ENCODE data around the gene PAM16. TPM values are rescaled to one million over a fixed set of nuclear protein-coding genes. Genes with fewer than 3 reads are reported as not detected.

The PAM16 gene
- total and polyA plus RNA-seq, 9 of the 15 experiments (the other 6 are each of a cell fraction or from before 2014, with no cell fraction given), result 38.7 to 273 (median 79.3) TPM

DNA sequence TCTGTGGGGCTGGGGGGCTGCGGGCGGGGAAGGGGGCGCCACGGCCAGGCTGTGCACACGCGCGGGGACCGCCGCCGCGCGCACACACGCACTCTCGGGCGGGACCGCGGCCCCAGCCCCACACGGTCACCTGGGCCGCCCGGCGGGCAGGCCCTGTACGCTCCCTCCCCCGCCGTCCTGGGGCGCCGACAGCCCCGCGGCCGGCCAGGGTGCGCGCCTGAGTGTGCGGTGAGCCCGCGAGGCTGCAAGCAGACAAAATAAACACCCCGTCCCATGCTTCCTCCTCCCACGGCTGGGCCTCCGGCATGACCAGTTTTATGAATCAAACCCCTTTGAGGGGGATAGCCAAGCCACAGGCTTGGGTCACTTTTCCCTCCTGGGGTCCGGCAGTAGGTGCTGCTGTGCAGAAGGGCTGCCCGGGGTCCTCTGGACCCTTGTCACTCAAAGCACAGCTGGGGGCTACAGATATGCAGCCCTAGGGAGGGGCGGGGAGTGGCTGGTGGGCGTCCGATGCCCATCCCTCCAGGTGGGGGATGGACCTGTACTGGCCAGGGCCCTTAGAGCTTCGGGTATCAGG, 21.0 kb upstream of the PAM16 start (continued):
- TF ChIP-seq ZBTB1 (CRISPR knock-in tag; IDR thresholded peaks at IDR 0.05; ENCODE audit: borderline replicate concordance, low read depth) (0 out of 2 replicates have a peak, but pooled peaks have one; percentile 22), FOXJ2 (tag; IDR thresholded peaks at IDR 0.05) (no peak), SETDB1 (IDR thresholded peaks at IDR 0.05; ENCODE audit: low read length) (no peak), TEAD2 (tag; IDR thresholded peaks at IDR 0.05) (no peak), RBBP5 (IDR thresholded peaks at IDR 0.05; ENCODE audit: borderline replicate concordance, insufficient read depth, low read length, poor library complexity, severe bottlenecking) (peak; percentile 74), RHOXF2B (CRISPR knock-in tag; conservative IDR thresholded peaks at IDR 0.05) (no peak), PRMT5 (CRISPR knock-in tag; IDR thresholded peaks at IDR 0.05) (no peak), ADNP (tag; IDR thresholded peaks at IDR 0.05) (no peak), SNRNP70 (optimal IDR thresholded peaks at IDR 0.05; ENCODE audit: low read depth, low read length) (no peak), ZC3H8 (IDR thresholded peaks at IDR 0.05) (no peak), NRF1 (conservative IDR thresholded peaks at IDR 0.05 in 1 of 2, IDR thresholded peaks at IDR 0.05 in 1 of 2) (peak in 1 of 2 experiments; percentile 41; a peak in 1 of 4 replicates)
- TF ChIP-seq, protein P1, sequence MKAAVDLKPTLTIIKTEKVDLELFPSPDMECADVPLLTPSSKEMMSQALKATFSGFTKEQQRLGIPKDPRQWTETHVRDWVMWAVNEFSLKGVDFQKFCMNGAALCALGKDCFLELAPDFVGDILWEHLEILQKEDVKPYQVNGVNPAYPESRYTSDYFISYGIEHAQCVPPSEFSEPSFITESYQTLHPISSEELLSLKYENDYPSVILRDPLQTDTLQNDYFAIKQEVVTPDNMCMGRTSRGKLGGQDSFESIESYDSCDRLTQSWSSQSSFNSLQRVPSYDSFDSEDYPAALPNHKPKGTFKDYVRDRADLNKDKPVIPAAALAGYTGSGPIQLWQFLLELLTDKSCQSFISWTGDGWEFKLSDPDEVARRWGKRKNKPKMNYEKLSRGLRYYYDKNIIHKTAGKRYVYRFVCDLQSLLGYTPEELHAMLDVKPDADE (conservative IDR thresholded peaks at IDR 0.05; ENCODE audit: control insufficient read depth, low read depth, low read length), result 0 out of 2 replicates have a peak, but pooled peaks have one; percentile 36
- TF ChIP-seq, protein P2, sequence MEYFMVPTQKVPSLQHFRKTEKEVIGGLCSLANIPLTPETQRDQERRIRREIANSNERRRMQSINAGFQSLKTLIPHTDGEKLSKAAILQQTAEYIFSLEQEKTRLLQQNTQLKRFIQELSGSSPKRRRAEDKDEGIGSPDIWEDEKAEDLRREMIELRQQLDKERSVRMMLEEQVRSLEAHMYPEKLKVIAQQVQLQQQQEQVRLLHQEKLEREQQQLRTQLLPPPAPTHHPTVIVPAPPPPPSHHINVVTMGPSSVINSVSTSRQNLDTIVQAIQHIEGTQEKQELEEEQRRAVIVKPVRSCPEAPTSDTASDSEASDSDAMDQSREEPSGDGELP (CRISPR knock-in tag; IDR thresholded peaks at IDR 0.05; ENCODE audit: borderline replicate concordance), result peak; percentile 28; the same call in 1 of the 2 replicates

Measured in K562 (cell line).